Measurements from ENCODE around the gene XYLT1. TPM values are rescaled to one million over a fixed set of nuclear protein-coding genes. Genes with fewer than 3 reads are reported as not detected.

Gene XYLT1
- polyA plus RNA-seq, 1 of the 3 experiments (the other 2 are of a cell fraction), result 17.6 TPM

DNA sequence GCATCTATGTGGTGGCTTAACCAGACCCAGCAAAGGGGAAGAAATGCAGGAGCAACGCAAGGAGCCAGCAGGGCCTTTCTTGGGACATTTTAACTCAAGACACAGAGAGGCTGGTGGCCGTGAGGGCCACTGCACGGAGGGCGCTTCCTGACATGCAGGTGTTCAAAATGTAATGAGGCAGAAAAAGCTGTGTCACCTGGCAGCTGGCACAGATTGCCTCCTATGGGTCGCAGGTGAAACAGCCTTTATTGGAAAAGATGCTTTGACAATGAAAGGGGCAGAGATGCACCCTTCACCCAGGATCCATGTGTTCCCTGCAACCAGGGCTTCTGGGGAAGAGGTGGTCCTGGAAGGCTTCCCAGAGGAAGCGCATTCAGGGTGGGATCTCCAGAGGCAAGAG is 219.3 kb downstream of the XYLT1 start:
- peaks cover 15% of the 10 kb centered on the region for H3F3A ChIP-seq (replicated peaks; ENCODE audit: insufficient read depth)
- peaks cover 100% of the 10 kb centered on the region for H4K20me1 ChIP-seq (ENCODE audit: insufficient read depth)
- H3K4me1 ChIP-seq (ENCODE audit: control insufficient read depth in 1 of 2, insufficient read depth in 2 of 2, low read depth in 1 of 2, low read length in 1 of 2), result peaks cover 0 to 16% of the 10 kb centered on the region in 2 experiments; a peak in 1 of 4 replicates
- H3K27ac ChIP-seq (ENCODE audit: low read depth in 2 of 2, low read length in 1 of 2), result no peak overlapping the region
- H3K9ac ChIP-seq, result no peak overlapping the region
- POLR2A ChIA-PET, result no interaction called here
- no peak overlapping the region for H2AFZ ChIP-seq (ENCODE audit: low read depth)
- no peak for DNase-seq
- no peaks in the 10 kb centered on the region for H3K9me3 ChIP-seq
- no peak overlapping the region for H3K4me2 ChIP-seq
- no peak overlapping the region for H3K4me3 ChIP-seq (ENCODE audit: low read depth in 2 of 2, low read length in 1 of 2)
- WGBS (ENCODE audit: low lambda C conversion rate), result 77% methylated on average over 6 of the region's 6 CpGs
- no peaks in the 10 kb centered on the region for H3K9me2 ChIP-seq
- peaks cover 100% of the 10 kb centered on the region for H3K79me2 ChIP-seq (ENCODE audit: insufficient read depth)
- CTCF ChIA-PET, result interaction anchor here (1.1 to 1.5 kb wide), 2 partner anchors 11 to 13 kb away, joined by 3 read pairs; no protein-coding TSS in a partner anchor
- TF ChIP-seq, protein P1, sequence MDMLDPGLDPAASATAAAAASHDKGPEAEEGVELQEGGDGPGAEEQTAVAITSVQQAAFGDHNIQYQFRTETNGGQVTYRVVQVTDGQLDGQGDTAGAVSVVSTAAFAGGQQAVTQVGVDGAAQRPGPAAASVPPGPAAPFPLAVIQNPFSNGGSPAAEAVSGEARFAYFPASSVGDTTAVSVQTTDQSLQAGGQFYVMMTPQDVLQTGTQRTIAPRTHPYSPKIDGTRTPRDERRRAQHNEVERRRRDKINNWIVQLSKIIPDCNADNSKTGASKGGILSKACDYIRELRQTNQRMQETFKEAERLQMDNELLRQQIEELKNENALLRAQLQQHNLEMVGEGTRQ (IDR thresholded peaks at IDR 0.05; ENCODE audit: borderline replicate concordance, low read depth, low read length), result no peak
- H3K27me3 ChIP-seq (ENCODE audit: insufficient read depth), result no peaks in the 10 kb centered on the region
- H3K36me3 ChIP-seq (replicated peaks in 1 of 2; ENCODE audit: control insufficient read depth in 1 of 2, insufficient read depth in 2 of 2, low read length in 1 of 2), result peaks cover 0 to 19% of the 10 kb centered on the region in 2 experiments

DNA sequence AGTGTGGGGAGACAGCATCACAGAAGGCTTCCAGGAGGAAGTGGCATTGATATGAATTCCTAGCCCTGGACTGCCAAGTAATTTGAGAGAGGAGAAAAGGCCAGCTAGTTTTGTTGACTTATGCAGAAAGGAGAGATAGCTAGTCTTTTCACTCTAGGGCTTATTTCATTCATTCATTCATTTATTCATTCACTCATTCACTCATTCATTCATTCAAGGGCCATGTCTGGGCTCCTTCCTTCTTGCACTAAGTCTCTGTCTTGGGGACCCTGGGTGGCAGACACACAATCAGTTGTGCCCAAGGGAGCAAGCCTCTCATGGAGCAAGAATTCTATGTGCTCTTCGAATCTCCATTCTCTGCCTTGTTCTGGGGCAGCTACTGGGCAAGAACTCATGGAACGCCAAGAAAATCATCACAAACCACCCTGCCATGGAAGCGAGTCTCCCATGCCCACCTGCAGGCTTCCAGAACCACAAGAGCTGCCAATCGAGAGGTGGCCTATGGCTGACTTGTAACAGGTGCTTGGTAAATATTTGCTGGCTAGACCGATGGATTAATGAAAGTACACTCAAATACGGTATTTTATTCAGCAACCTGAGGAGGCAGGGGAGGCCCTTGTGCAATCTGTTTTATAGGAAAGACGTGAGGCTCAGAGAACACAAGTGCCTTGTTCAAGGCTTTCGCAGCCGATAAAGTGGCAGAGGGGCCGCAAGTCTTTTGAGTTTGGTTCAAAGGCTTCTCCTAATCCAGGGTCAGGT is 223.6 kb downstream of the XYLT1 start:
- Histone ChIP-seq H2AFZ (ENCODE audit: low read depth) (no peak overlapping the region), H3K79me2 (ENCODE audit: insufficient read depth) (peaks cover 100% of the 10 kb centered on the region), H3K4me3 (ENCODE audit: low read depth in 2 of 2, low read length in 1 of 2) (no peak overlapping the region), H3K4me2 (no peak overlapping the region), H3K9me3 (no peaks in the 10 kb centered on the region), H4K20me1 (ENCODE audit: insufficient read depth) (peaks cover 100% of the 10 kb centered on the region), H3K27me3 (ENCODE audit: insufficient read depth) (no peaks in the 10 kb centered on the region), H3K4me1 (ENCODE audit: control insufficient read depth in 1 of 2, insufficient read depth in 2 of 2, low read depth in 1 of 2, low read length in 1 of 2) (peaks cover 0 to 28% of the 10 kb centered on the region in 2 experiments; a peak in 2 of 4 replicates), H3K9ac (no peak overlapping the region), H3F3A (replicated peaks; ENCODE audit: insufficient read depth) (peaks cover 5% of the 10 kb centered on the region), H3K9me2 (no peaks in the 10 kb centered on the region), H3K27ac (ENCODE audit: low read depth in 2 of 2, low read length in 1 of 2) (no peak overlapping the region), H3K36me3 (replicated peaks in 1 of 2; ENCODE audit: control insufficient read depth in 1 of 2, insufficient read depth in 2 of 2, low read length in 1 of 2) (peaks cover 0 to 27% of the 10 kb centered on the region in 2 experiments)
- no peak for DNase-seq
- POLR2A ChIA-PET, result no interaction called here
- TF ChIP-seq YY1 (IDR thresholded peaks at IDR 0.05; ENCODE audit: low read depth) (no peak), CHD2 (IDR thresholded peaks at IDR 0.05; ENCODE audit: low read length, partially characterized antibody) (no peak), FOXJ3 (CRISPR knock-in tag; IDR thresholded peaks at IDR 0.05) (no peak), NFIC (IDR thresholded peaks at IDR 0.05; ENCODE audit: borderline replicate concordance) (no peak), MEF2A (IDR thresholded peaks at IDR 0.05; ENCODE audit: borderline replicate concordance, low read depth) (no peak), TEAD4 (IDR thresholded peaks at IDR 0.05; ENCODE audit: borderline replicate concordance, insufficient read depth) (no peak), NRF1 (IDR thresholded peaks at IDR 0.05; ENCODE audit: low read depth, low read length) (no peak), EZH2phosphoT487 (IDR thresholded peaks at IDR 0.05; ENCODE audit: borderline replicate concordance, low read depth) (no peak), MXI1 (IDR thresholded peaks at IDR 0.05; ENCODE audit: low read depth, low read length) (no peak)
- TF ChIP-seq, protein P2, sequence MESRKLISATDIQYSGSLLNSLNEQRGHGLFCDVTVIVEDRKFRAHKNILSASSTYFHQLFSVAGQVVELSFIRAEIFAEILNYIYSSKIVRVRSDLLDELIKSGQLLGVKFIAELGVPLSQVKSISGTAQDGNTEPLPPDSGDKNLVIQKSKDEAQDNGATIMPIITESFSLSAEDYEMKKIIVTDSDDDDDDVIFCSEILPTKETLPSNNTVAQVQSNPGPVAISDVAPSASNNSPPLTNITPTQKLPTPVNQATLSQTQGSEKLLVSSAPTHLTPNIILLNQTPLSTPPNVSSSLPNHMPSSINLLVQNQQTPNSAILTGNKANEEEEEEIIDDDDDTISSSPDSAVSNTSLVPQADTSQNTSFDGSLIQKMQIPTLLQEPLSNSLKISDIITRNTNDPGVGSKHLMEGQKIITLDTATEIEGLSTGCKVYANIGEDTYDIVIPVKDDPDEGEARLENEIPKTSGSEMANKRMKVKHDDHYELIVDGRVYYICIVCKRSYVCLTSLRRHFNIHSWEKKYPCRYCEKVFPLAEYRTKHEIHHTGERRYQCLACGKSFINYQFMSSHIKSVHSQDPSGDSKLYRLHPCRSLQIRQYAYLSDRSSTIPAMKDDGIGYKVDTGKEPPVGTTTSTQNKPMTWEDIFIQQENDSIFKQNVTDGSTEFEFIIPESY (IDR thresholded peaks at IDR 0.05; ENCODE audit: borderline replicate concordance, low read depth), result no peak
- TF ChIP-seq, protein P3, sequence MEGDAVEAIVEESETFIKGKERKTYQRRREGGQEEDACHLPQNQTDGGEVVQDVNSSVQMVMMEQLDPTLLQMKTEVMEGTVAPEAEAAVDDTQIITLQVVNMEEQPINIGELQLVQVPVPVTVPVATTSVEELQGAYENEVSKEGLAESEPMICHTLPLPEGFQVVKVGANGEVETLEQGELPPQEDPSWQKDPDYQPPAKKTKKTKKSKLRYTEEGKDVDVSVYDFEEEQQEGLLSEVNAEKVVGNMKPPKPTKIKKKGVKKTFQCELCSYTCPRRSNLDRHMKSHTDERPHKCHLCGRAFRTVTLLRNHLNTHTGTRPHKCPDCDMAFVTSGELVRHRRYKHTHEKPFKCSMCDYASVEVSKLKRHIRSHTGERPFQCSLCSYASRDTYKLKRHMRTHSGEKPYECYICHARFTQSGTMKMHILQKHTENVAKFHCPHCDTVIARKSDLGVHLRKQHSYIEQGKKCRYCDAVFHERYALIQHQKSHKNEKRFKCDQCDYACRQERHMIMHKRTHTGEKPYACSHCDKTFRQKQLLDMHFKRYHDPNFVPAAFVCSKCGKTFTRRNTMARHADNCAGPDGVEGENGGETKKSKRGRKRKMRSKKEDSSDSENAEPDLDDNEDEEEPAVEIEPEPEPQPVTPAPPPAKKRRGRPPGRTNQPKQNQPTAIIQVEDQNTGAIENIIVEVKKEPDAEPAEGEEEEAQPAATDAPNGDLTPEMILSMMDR (IDR thresholded peaks at IDR 0.05), result no peak
- TF ChIP-seq, protein P4, sequence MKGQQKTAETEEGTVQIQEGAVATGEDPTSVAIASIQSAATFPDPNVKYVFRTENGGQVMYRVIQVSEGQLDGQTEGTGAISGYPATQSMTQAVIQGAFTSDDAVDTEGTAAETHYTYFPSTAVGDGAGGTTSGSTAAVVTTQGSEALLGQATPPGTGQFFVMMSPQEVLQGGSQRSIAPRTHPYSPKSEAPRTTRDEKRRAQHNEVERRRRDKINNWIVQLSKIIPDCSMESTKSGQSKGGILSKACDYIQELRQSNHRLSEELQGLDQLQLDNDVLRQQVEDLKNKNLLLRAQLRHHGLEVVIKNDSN (IDR thresholded peaks at IDR 0.05; ENCODE audit: borderline replicate concordance, low read depth), result no peak
- WGBS (ENCODE audit: low lambda C conversion rate), result 79% methylated on average over 10 of the region's 10 CpGs
- CTCF ChIA-PET, result no interaction called here

Measured in SK-N-SH (cell line).